GM19468 (cell line): Measurements from ENCODE around the gene AP3B1.

Experiments
- ATAC-seq: cut with Tn5 transposase; IDR thresholded peaks from one replicate; pipeline ENCODE4 v1.9.1; 2021; ENCODE audit warnings: mild to moderate bottlenecking, moderate library complexity, moderate number of reproducible peaks; ENCODE audit not compliant: unreplicated experiment; ENCODE audit errors: extremely low read depth

The AP3B1 gene

DNA sequence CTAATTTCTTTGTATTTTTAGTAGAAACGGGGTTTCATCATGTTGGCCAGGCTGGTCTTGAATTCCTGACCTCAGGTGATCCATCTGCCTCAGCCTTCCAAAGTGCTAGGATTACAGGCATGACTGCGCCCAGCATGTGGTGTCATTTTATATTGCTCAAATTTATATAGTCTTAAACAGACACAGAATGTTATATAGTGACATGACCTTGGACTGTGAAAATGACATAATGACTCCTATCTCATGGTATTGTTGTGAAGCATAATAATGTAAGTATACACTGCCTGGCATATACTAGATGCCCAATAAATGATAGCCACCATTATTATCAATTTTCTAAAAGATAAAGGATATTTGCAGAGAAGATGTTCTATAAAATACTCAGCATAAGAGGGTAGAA is 341.1 kb downstream of the AP3B1 start:
- no peak for ATAC-seq

DNA sequence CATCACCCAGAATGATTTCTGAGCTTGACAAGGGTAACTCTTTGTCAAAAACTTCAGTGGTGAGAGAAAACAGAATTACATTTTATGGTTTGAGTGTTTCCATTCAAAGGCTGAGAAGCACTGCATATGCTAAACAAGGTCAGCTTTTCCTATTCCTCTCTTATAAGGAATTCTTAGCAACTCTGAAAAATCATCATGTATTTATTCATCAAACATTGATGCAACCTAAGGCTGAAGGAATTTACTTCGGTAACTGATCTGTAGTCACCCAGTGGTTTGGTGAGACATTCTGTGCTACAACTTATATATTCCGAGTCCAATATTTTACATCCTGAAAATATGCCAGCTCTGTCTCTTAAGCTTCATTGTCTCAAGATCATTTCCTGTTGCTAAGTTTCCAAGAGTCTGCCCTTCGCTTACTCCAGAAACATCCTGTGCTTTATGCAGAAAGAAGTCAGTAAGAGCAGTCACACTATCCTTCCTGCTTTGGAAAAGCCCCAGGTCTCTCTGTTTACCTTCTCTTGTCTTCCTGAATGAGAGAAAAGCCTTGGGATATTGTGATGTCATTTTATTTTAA is 341.8 kb downstream of the AP3B1 start:
- ATAC-seq, result no peak
